Panc1 (cell line): ENCODE measurements around the gene ABCG5.

Experiments
- POLR2AphosphoS5 ChIP-seq: IDR thresholded peaks from 2 replicates; pipeline ENCODE4 v1.6.1; 2012; ENCODE audit warnings: mild to moderate bottlenecking, low read depth, low read length, moderate library complexity
- SIN3A ChIP-seq: IDR thresholded peaks from 2 replicates; pipeline ENCODE4 v1.6.1; 2012; ENCODE audit warnings: low read depth, mild to moderate bottlenecking, low read length, moderate library complexity, borderline replicate concordance; ENCODE audit not compliant: insufficient read depth
- TCF7L2 ChIP-seq: IDR thresholded peaks from 2 replicates; pipeline ENCODE4 v1.6.1; 2011; ENCODE audit warnings: mild to moderate bottlenecking, low read depth, low read length, inconsistent platforms
- TF ChIP-seq, protein P1 (sequence below): fragments of 450-650 bp; IDR thresholded peaks from 2 replicates; pipeline ENCODE4 v1.5.1; 2017; ENCODE audit warnings: mild to moderate bottlenecking
- TF ChIP-seq, protein P2 (sequence below), 2 experiments: IDR thresholded peaks; 2 replicates each; pipeline ENCODE4 v1.6.1; 2011 to 2012; ENCODE audit warnings: low read depth in 2 of 2, control low read depth in 1 of 2, low read length in 1 of 2, mild to moderate bottlenecking in 1 of 2, moderate library complexity in 1 of 2; ENCODE audit not compliant: insufficient read depth in 1 of 2

GRCh38 chr2:43794956-43795355, 43.7 kb downstream of the ABCG5 start:
- TF ChIP-seq, protein P1, sequence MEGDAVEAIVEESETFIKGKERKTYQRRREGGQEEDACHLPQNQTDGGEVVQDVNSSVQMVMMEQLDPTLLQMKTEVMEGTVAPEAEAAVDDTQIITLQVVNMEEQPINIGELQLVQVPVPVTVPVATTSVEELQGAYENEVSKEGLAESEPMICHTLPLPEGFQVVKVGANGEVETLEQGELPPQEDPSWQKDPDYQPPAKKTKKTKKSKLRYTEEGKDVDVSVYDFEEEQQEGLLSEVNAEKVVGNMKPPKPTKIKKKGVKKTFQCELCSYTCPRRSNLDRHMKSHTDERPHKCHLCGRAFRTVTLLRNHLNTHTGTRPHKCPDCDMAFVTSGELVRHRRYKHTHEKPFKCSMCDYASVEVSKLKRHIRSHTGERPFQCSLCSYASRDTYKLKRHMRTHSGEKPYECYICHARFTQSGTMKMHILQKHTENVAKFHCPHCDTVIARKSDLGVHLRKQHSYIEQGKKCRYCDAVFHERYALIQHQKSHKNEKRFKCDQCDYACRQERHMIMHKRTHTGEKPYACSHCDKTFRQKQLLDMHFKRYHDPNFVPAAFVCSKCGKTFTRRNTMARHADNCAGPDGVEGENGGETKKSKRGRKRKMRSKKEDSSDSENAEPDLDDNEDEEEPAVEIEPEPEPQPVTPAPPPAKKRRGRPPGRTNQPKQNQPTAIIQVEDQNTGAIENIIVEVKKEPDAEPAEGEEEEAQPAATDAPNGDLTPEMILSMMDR, result no peak
- TF ChIP-seq, protein P2, sequence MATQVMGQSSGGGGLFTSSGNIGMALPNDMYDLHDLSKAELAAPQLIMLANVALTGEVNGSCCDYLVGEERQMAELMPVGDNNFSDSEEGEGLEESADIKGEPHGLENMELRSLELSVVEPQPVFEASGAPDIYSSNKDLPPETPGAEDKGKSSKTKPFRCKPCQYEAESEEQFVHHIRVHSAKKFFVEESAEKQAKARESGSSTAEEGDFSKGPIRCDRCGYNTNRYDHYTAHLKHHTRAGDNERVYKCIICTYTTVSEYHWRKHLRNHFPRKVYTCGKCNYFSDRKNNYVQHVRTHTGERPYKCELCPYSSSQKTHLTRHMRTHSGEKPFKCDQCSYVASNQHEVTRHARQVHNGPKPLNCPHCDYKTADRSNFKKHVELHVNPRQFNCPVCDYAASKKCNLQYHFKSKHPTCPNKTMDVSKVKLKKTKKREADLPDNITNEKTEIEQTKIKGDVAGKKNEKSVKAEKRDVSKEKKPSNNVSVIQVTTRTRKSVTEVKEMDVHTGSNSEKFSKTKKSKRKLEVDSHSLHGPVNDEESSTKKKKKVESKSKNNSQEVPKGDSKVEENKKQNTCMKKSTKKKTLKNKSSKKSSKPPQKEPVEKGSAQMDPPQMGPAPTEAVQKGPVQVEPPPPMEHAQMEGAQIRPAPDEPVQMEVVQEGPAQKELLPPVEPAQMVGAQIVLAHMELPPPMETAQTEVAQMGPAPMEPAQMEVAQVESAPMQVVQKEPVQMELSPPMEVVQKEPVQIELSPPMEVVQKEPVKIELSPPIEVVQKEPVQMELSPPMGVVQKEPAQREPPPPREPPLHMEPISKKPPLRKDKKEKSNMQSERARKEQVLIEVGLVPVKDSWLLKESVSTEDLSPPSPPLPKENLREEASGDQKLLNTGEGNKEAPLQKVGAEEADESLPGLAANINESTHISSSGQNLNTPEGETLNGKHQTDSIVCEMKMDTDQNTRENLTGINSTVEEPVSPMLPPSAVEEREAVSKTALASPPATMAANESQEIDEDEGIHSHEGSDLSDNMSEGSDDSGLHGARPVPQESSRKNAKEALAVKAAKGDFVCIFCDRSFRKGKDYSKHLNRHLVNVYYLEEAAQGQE (IDR thresholded peaks at IDR 0.05; ENCODE audit: insufficient read depth in 1 of 2, low read depth in 2 of 2, low read length in 1 of 2), result no peak
- no peak for TF ChIP-seq SIN3A
- no peak for TF ChIP-seq POLR2AphosphoS5
- no peak for TF ChIP-seq TCF7L2
